Activated CD8-positive, alpha-beta T cell treated with anti-CD3 and anti-CD28 coated beads for 36 hours (primary cell): ENCODE data around the gene DLX3. TPM values are rescaled to one million over a fixed set of nuclear protein-coding genes. Genes with fewer than 3 reads are reported as not detected.

Source experiments
- ATAC-seq: fragments of 200-7000 bp; cut with Tn5 transposase; one replicate; pipeline ENCODE4 v1.10.0; 2021; ENCODE audit warnings: mild to moderate bottlenecking, moderate library complexity
- CTCF ChIA-PET: fragments of 350-600 bp; sonication (Branson Sonifier 250); formaldehyde crosslinking; loops from one replicate; lab custom pipeline; 2021; ENCODE audit warnings: antibody characterized with exemption; lab: Charles Lee
- POLR2A ChIA-PET: fragments of 350-600 bp; sonication (Branson Sonifier 250); formaldehyde crosslinking; loops from one replicate; lab custom pipeline; 2021; ENCODE audit warnings: antibody characterized with exemption; lab: Charles Lee
- DNase-seq: peaks from one replicate; pipeline ENCODE4 v3.0.0-alpha.2; 2020
- H3K27ac Mint-ChIP-seq: one replicate; pipeline ENCODE4 v1.8.0; 2021; ENCODE audit warnings: mild to moderate bottlenecking, mixed read lengths
- H3K27me3 Mint-ChIP-seq: one replicate; pipeline ENCODE4 v1.8.0; 2021; ENCODE audit warnings: mixed read lengths
- H3K36me3 Mint-ChIP-seq: one replicate; pipeline ENCODE4 v1.8.0; 2021; ENCODE audit warnings: low read depth, mixed read lengths
- H3K4me1 Mint-ChIP-seq: one replicate; pipeline ENCODE4 v1.8.0; 2021; ENCODE audit warnings: low read depth, mixed read lengths
- H3K4me3 Mint-ChIP-seq: one replicate; pipeline ENCODE4 v1.8.0; 2021; ENCODE audit warnings: mild to moderate bottlenecking, moderate library complexity, mixed read lengths
- H3K9me3 Mint-ChIP-seq: one replicate; pipeline ENCODE4 v1.8.0; 2021; ENCODE audit warnings: mixed read lengths
- intact Hi-C: fragments of 100-400 bp; cut with micrococcal nuclease; formaldehyde crosslinking; loops from one replicate; pipeline ENCODE4 v1.10.0; 2022
- total RNA-seq, 2 experiments: library from RNA; stranded (reverse); gene quantifications; one replicate each; pipeline ENCODE4 v1.2.3, GENCODE V29; 2021
- TF ChIP-seq, protein P1 (sequence below): fragments of 200-600 bp; IDR thresholded peaks from one replicate; pipeline ENCODE4 v1.8.0; 2022; ENCODE audit warnings: antibody characterized with exemption, mild to moderate bottlenecking

DLX3 gene
- total RNA-seq, 2 experiments from 2014 or later = not detected

DNA sequence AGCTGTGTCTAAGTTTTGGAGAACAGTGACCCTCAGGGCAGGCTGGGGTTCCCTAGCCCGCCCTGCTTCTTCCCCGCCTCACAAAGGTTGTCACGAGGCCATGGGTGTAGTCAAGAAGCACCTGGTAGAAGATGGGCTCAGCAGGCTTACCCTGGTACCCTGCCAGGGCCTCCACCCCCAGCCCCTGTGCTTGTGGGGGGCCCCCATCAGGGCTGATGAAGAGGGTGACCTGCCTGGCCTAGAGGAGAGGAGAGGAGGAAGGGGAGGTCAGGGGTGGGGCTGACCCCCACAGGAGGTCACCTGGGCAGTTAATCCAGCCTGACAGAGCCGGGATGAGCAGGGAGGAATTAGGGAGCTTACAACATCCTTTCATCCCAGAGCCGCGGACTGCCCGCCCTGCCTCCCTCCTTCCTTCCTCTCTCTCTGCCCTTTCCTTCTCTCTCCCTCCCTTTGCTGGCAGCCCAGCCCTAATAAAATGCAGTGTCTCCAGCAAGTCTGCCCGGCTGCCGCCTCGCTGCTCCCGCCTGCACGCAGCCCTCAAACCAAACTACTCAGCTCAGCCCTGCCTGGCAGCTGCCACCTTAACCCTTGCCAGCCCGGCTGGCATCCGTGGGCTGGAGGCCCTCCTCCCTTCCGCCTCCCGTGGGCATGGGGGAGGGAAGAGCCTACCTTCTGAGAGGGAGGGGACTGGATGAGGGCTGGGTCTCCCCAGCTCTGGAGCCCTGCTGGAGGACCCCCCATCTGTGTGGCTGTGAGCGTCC lies 7.2 kb downstream of the DLX3 start:
- no peak overlapping the region for H3K27ac Mint-ChIP-seq
- peaks cover 43% of the 10 kb centered on the region for H3K27me3 Mint-ChIP-seq
- no peak for ATAC-seq
- H3K36me3 Mint-ChIP-seq = no peaks in the 10 kb centered on the region
- TF ChIP-seq, protein P1, sequence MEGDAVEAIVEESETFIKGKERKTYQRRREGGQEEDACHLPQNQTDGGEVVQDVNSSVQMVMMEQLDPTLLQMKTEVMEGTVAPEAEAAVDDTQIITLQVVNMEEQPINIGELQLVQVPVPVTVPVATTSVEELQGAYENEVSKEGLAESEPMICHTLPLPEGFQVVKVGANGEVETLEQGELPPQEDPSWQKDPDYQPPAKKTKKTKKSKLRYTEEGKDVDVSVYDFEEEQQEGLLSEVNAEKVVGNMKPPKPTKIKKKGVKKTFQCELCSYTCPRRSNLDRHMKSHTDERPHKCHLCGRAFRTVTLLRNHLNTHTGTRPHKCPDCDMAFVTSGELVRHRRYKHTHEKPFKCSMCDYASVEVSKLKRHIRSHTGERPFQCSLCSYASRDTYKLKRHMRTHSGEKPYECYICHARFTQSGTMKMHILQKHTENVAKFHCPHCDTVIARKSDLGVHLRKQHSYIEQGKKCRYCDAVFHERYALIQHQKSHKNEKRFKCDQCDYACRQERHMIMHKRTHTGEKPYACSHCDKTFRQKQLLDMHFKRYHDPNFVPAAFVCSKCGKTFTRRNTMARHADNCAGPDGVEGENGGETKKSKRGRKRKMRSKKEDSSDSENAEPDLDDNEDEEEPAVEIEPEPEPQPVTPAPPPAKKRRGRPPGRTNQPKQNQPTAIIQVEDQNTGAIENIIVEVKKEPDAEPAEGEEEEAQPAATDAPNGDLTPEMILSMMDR = no peak
- DNase-seq = no peak
- H3K4me1 Mint-ChIP-seq = no peaks in the 10 kb centered on the region
- CTCF ChIA-PET = interaction anchor here (0.8 to 3.7 kb wide), 7 partner anchors 9 to 430 kb away, joined by 3 to 28 read pairs (median 3); partner anchors contain the start of gene DLX3
- no peaks in the 10 kb centered on the region for H3K9me3 Mint-ChIP-seq
- intact Hi-C loops = no loop called here
- POLR2A ChIA-PET = interaction anchor here (1.4 kb wide), 1 partner anchor 17 kb away, joined by 5 read pairs; no protein-coding TSS in a partner anchor
- H3K4me3 Mint-ChIP-seq = no peak overlapping the region

DNA sequence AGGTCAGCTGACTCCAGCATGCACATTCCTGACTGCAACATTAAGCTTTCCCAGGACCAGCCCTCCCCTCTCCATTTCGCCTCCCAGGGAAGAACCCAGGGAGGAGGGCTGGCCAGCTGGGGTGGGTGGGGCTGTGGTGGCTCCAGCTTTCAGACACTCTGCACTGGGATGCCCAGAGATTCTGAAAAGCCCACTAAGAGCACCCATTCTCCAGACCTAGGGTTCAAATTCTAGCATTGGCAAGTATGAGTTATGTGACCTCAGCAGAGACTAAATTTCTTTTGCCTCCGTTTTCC lies 7.8 kb downstream of the DLX3 start:
- Mint-ChIP-seq H3K27me3 (peaks cover 42% of the 10 kb centered on the region), H3K4me3 (no peak overlapping the region), H3K27ac (no peak overlapping the region), H3K4me1 (no peaks in the 10 kb centered on the region), H3K9me3 (no peaks in the 10 kb centered on the region), H3K36me3 (no peaks in the 10 kb centered on the region)
- CTCF ChIA-PET = interaction anchor here (0.9 to 3.7 kb wide), 5 partner anchors 10 to 430 kb away, joined by 3 to 28 read pairs (median 3); partner anchors contain the start of gene DLX3
- no peak for ATAC-seq
- DNase-seq = no peak
- POLR2A ChIA-PET = no interaction called here
- intact Hi-C loops = no loop called here
- TF ChIP-seq, protein P1 = no peak

DNA sequence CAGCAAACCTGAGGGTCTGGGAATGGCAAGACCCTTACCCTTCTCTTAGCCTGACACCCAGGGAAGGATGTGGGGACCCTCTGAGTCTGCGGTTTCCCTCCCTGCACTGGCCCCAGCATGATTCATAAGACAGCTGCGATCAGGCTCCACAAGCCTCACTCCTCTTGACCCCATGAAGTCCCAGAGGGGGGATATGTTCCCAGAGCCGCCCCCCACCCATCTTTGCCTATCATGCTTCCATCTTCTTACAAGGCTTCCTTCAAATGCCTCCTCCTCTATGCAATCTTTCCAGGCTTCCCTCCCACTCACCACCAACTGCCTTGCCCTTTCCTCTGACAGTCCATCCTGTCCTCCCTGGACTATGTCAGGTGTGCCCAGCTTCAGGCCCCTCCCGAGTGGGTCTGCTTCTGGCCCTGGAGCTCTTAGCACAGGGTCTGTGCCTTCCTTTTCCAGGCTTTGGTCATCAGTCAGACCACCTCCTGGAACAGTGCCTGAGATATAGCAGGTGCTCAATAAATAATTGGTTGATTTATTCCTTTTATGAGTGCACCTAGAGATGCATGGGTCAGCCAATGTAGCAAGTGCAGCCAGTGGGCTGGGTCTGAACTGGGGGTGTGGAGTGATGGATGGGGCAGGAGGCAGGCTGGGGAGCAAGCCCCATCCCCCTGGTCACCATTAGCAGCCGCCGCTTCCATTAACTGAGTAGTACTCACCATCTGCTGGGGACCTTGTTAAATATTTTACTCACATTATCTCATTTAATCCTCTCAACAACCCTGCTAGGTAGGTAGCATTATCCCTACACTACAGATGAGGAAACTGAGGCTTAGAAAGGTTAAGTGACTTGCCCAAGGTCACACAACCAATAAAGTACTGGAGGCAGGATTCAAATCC lies 8.4 kb downstream of the DLX3 start:
- H3K4me1 Mint-ChIP-seq = no peaks in the 10 kb centered on the region
- CTCF ChIA-PET = interaction anchor here (1.0 to 14.6 kb wide), 5 partner anchors 10 to 429 kb away, joined by 3 to 140 read pairs (median 3); partner anchors contain the start of gene DLX3
- intact Hi-C loops = no loop called here
- peaks cover 40% of the 10 kb centered on the region for H3K27me3 Mint-ChIP-seq
- H3K27ac Mint-ChIP-seq = no peak overlapping the region
- DNase-seq (no peak), ATAC-seq (no peak)
- POLR2A ChIA-PET = no interaction called here
- H3K9me3 Mint-ChIP-seq = no peaks in the 10 kb centered on the region
- H3K36me3 Mint-ChIP-seq = no peaks in the 10 kb centered on the region
- TF ChIP-seq, protein P1 = no peak
- H3K4me3 Mint-ChIP-seq = no peak overlapping the region

- no peaks in the 10 kb centered on the region for H3K4me1 Mint-ChIP-seq
- H3K27ac Mint-ChIP-seq = no peak overlapping the region
- ChIA-PET POLR2A (no interaction called here), CTCF (interaction anchor here (14.6 kb wide), 1 partner anchor 11 kb away, joined by 140 read pairs; the partner anchor contains the start of gene DLX3)
- no peaks in the 10 kb centered on the region for H3K9me3 Mint-ChIP-seq
- DNase-seq = no peak
- intact Hi-C loops = no loop called here
- ATAC-seq = no peak
- H3K4me3 Mint-ChIP-seq = no peak overlapping the region
- peaks cover 33% of the 10 kb centered on the region for H3K27me3 Mint-ChIP-seq
- no peaks in the 10 kb centered on the region for H3K36me3 Mint-ChIP-seq
- TF ChIP-seq, protein P1 = no peak
Measured at GRCh38 chr17:49985310-49985990, 9.6 kb downstream of the DLX3 start.
